MM.1S (cell line): ENCODE data around the gene TTC33.

Experiments
- DNase-seq: peaks from one replicate; pipeline ENCODE4 v3.0.0-alpha.2; 2015
- H2AFZ ChIP-seq: fragments of 300-600 bp; sonication (generic); 2 replicates; pipeline ENCODE4 v1.6.0; 2016; ENCODE audit warnings: antibody characterized with exemption, low read length
- H3F3A ChIP-seq: fragments of 300-600 bp; sonication (generic); 2 replicates; pipeline ENCODE4 v1.6.1; 2016; ENCODE audit warnings: mild to moderate bottlenecking, antibody characterized with exemption, low read length, moderate library complexity, mixed read lengths; ENCODE audit not compliant: insufficient read depth
- H3K27ac ChIP-seq: fragments of 300-600 bp; sonication (generic); 2 replicates; pipeline ENCODE4 v1.5.1; 2016; ENCODE audit warnings: mild to moderate bottlenecking, low read length
- H3K27me3 ChIP-seq: fragments of 300-600 bp; sonication (generic); replicated peaks from 2 replicates; pipeline ENCODE4 v1.6.0; 2016; ENCODE audit warnings: low read length; ENCODE audit not compliant: insufficient read depth
- H3K36me3 ChIP-seq: fragments of 300-600 bp; sonication (generic); replicated peaks from 2 replicates; pipeline ENCODE4 v1.6.1; 2016; ENCODE audit warnings: mild to moderate bottlenecking, low read length, mixed read lengths; ENCODE audit not compliant: insufficient read depth
- H3K4me1 ChIP-seq: fragments of 300-600 bp; sonication (generic); 2 replicates; pipeline ENCODE4 v1.6.1; 2016; ENCODE audit warnings: low read length, mixed read lengths
- H3K4me2 ChIP-seq: fragments of 300-600 bp; sonication (generic); 2 replicates; pipeline ENCODE4 v1.6.0; 2016; ENCODE audit warnings: low read depth, low read length
- H3K4me3 ChIP-seq: fragments of 300-600 bp; sonication (generic); 2 replicates; pipeline ENCODE4 v1.5.1; 2016; ENCODE audit warnings: low read length, mixed read lengths
- H3K79me2 ChIP-seq: fragments of 300-600 bp; sonication (generic); 2 replicates; pipeline ENCODE4 v1.6.1; 2016; ENCODE audit warnings: mixed run types, low read length, mixed read lengths
- H3K9ac ChIP-seq: fragments of 300-600 bp; sonication (generic); 2 replicates; pipeline ENCODE4 v1.6.1; 2016; ENCODE audit warnings: low read length, mixed read lengths
- H3K9me2 ChIP-seq: fragments of 300-600 bp; sonication (generic); replicated peaks from 2 replicates; pipeline ENCODE4 v1.6.1; 2016; ENCODE audit warnings: mild to moderate bottlenecking, low read length, mixed read lengths; ENCODE audit not compliant: insufficient read depth
- H3K9me3 ChIP-seq: fragments of 300-600 bp; sonication (generic); replicated peaks from 2 replicates; pipeline ENCODE4 v1.6.1; 2016; ENCODE audit warnings: mild to moderate bottlenecking, low read length, mixed read lengths; ENCODE audit not compliant: insufficient read depth
- H4K20me1 ChIP-seq: fragments of 300-600 bp; sonication (generic); 2 replicates; pipeline ENCODE4 v1.6.1; 2016; ENCODE audit warnings: mild to moderate bottlenecking, low read length, moderate library complexity, mixed read lengths; ENCODE audit not compliant: insufficient read depth
- EZH2 ChIP-seq: fragments of 300-600 bp; sonication (generic); optimal IDR thresholded peaks from 2 replicates; pipeline ENCODE3; 2017; ENCODE audit warnings: low read depth, mild to moderate bottlenecking, antibody characterized with exemption, low read length, mixed read lengths
- EZH2phosphoT487 ChIP-seq: fragments of 300-600 bp; sonication (generic); IDR thresholded peaks from 2 replicates; pipeline ENCODE4 v1.6.1; 2018; ENCODE audit warnings: antibody characterized with exemption, low read length
- TF ChIP-seq, protein P1 (sequence below): fragments of 300-600 bp; sonication (generic); IDR thresholded peaks from 2 replicates; pipeline ENCODE4 v1.5.1; 2016; ENCODE audit warnings: antibody characterized with exemption, low read length, mixed read lengths

TTC33 gene

DNA sequence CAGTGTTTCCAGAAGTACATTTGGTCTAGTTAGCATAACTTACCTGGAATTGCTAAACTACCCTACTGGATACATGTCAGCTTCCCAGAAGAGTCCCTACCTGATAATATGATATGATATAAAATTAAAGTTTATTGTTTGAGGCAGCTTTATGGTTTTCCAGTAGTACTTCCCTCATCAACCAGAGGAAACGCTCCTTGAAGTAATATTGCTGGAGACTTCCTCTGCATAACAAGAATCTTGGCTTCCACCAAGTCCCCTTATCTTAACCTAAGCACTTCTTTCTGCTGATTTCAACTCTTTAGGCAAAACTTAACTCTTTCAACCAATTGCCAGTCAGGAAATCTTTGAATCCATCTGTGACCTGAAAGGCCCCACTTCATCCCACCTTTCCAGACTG lies 290.3 kb downstream of the TTC33 start:
- Histone ChIP-seq H4K20me1 (no peaks in the 10 kb centered on the region), H3K27me3 (no peaks in the 10 kb centered on the region), H3K4me1 (no peaks in the 10 kb centered on the region), H3F3A (no peaks in the 10 kb centered on the region), H3K36me3 (no peaks in the 10 kb centered on the region), H3K9me2 (no peaks in the 10 kb centered on the region), H3K27ac (no peak overlapping the region), H3K4me2 (no peak overlapping the region), H3K9ac (no peak overlapping the region), H3K79me2 (no peaks in the 10 kb centered on the region), H2AFZ (no peak overlapping the region), H3K4me3 (no peak overlapping the region), H3K9me3 (no peaks in the 10 kb centered on the region)
- no peak for DNase-seq
- TF ChIP-seq EZH2 (no peak), EZH2phosphoT487 (no peak)
- TF ChIP-seq, protein P1, sequence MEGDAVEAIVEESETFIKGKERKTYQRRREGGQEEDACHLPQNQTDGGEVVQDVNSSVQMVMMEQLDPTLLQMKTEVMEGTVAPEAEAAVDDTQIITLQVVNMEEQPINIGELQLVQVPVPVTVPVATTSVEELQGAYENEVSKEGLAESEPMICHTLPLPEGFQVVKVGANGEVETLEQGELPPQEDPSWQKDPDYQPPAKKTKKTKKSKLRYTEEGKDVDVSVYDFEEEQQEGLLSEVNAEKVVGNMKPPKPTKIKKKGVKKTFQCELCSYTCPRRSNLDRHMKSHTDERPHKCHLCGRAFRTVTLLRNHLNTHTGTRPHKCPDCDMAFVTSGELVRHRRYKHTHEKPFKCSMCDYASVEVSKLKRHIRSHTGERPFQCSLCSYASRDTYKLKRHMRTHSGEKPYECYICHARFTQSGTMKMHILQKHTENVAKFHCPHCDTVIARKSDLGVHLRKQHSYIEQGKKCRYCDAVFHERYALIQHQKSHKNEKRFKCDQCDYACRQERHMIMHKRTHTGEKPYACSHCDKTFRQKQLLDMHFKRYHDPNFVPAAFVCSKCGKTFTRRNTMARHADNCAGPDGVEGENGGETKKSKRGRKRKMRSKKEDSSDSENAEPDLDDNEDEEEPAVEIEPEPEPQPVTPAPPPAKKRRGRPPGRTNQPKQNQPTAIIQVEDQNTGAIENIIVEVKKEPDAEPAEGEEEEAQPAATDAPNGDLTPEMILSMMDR = no peak

DNA sequence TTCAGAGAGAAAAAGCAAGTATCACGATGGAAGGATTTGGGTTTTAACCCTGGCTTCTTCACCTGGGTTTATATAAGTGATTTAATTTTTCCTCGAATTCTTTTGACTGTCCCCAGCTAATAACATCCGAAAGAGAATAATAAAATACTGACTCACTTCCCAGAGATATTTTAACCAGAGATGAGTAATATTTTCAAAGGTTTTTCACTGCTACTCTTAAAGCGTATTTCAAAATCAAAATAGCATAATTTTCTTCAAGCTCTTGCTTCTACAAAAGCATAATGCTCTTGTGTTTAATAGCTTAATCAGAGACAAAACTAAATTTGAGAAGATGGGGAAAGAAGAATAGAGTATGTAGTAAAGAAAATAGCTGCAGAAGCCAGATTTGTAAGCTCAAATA lies 291.2 kb downstream of the TTC33 start:
- Histone ChIP-seq H3K4me1 (no peaks in the 10 kb centered on the region), H3K36me3 (no peaks in the 10 kb centered on the region), H3K27me3 (no peaks in the 10 kb centered on the region), H3K9me2 (no peaks in the 10 kb centered on the region), H3K79me2 (no peaks in the 10 kb centered on the region), H3K4me2 (no peak overlapping the region), H3K9me3 (no peaks in the 10 kb centered on the region), H4K20me1 (no peaks in the 10 kb centered on the region), H3K4me3 (no peak overlapping the region), H3K27ac (no peak overlapping the region), H3F3A (no peaks in the 10 kb centered on the region), H3K9ac (no peak overlapping the region), H2AFZ (no peak overlapping the region)
- no peak for DNase-seq
- TF ChIP-seq EZH2phosphoT487 = no peak
- TF ChIP-seq EZH2 = no peak
- TF ChIP-seq, protein P1 = no peak
